Spleen (tissue), 7 donors: ENCODE measurements around the gene HEATR5B.

ENCODE experiments used
- POLR2AphosphoS5 ChIP-seq, 3 donors: sonication (generic); formaldehyde crosslinking; IDR thresholded peaks; one replicate each; pipeline ENCODE4 v1.5.1; 2017; ENCODE audit warnings: antibody characterized with exemption in 3 of 3
- TF ChIP-seq, protein P1 (sequence below), 11 experiments: fragments of 200-600 bp in 7 of 11; fragments of 450-650 bp in 4 of 11; sonication (generic) in 4 of 11; IDR thresholded peaks in 8 of 11; conservative IDR thresholded peaks in 3 of 11; 1 replicate in 7 of 11; 2 replicates in 4 of 11; pipeline versions ENCODE4 v1.4.0 to v1.8.0; 2016 to 2021; ENCODE audit warnings: antibody characterized with exemption in 11 of 11, inconsistent platforms in 4 of 11, mild to moderate bottlenecking in 1 of 11
- donor health status: DM: no; HTN: no; CAD: no; lungs with moderate emphysema.
- donor health status: DM: no; HTN: no; CAD: no.
- donor health status: DM: no; HTN: no; CAD: no.

DNA sequence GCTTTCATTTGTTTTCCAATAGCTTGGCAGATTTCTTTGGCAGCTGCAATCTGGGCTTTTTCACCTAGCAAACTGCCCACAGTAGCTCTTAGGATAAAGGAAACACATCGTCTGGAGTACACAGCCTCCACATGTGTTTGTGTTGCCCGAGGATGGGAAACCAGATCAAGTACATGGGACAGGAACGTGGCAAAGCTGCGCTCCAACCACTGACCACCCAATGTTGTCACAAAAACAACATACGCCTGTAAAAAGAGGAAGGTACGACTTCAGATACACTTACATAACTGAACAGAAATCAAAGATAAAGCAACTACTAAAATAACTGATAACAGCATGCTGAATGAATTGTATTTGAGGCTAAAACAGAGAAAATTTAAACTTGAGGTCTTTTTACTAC is 15.5 kb downstream of the HEATR5B start:
- TF ChIP-seq, protein P1, sequence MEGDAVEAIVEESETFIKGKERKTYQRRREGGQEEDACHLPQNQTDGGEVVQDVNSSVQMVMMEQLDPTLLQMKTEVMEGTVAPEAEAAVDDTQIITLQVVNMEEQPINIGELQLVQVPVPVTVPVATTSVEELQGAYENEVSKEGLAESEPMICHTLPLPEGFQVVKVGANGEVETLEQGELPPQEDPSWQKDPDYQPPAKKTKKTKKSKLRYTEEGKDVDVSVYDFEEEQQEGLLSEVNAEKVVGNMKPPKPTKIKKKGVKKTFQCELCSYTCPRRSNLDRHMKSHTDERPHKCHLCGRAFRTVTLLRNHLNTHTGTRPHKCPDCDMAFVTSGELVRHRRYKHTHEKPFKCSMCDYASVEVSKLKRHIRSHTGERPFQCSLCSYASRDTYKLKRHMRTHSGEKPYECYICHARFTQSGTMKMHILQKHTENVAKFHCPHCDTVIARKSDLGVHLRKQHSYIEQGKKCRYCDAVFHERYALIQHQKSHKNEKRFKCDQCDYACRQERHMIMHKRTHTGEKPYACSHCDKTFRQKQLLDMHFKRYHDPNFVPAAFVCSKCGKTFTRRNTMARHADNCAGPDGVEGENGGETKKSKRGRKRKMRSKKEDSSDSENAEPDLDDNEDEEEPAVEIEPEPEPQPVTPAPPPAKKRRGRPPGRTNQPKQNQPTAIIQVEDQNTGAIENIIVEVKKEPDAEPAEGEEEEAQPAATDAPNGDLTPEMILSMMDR (IDR thresholded peaks at IDR 0.05 in 8 of 11, conservative IDR thresholded peaks at IDR 0.05 in 3 of 11), result no peak
- no peak for TF ChIP-seq POLR2AphosphoS5 (IDR thresholded peaks at IDR 0.05)
